ENCODE results near the gene PDZD4. TPM values are rescaled to one million over a fixed set of nuclear protein-coding genes. Genes with fewer than 3 reads are reported as not detected.

The PDZD4 gene
- total and polyA plus RNA-seq, 10 donors, result 3.7 to 21.8 (median 10.6) TPM

- TF ChIP-seq POLR2A (IDR thresholded peaks at IDR 0.05) (no peak), POLR2AphosphoS5 (IDR thresholded peaks at IDR 0.05) (no peak), CTCF (IDR thresholded peaks at IDR 0.05 in 8 of 11, conservative IDR thresholded peaks at IDR 0.05 in 3 of 11) (no peak)
- Histone ChIP-seq H3K4me1 (no peaks in the 10 kb centered on the region), H3K27me3 (replicated peaks in 1 of 7) (peaks cover 0 to 29% (median 0%) of the 10 kb centered on the region in 7 donors), H3K4me3 (no peak overlapping the region), H3K27ac (no peak overlapping the region), H3K36me3 (no peaks in the 10 kb centered on the region), H3K9me3 (no peaks in the 10 kb centered on the region)
- WGBS, 5 donors, result 84 to 96% (median 88%) methylated on average over 6 of the region's 6 CpGs
- intact Hi-C loops (cut with DNase I; ENCODE audit: low total_unique reads), result no loop called here
- DNase-seq, result no peak
Measured at GRCh38 chrX:153836921-153837320, 6.6 kb upstream of the PDZD4 start.

GRCh38 chrX:153832728-153833127, 2.4 kb upstream of the PDZD4 start:
- WGBS, 5 donors, result 79 to 100% (median 92%) methylated on average over 1 to 10 of the region's 10 CpGs
- Histone ChIP-seq H3K36me3 (no peaks in the 10 kb centered on the region), H3K4me3 (no peak overlapping the region), H3K27ac (no peak overlapping the region), H3K27me3 (replicated peaks in 1 of 7) (peaks cover 6 to 60% (median 29%) of the 10 kb centered on the region in 7 donors), H3K9me3 (peaks cover 0 to 5% (median 0%) of the 10 kb centered on the region in 8 donors), H3K4me1 (peaks cover 0 to 26% (median 11%) of the 10 kb centered on the region in 6 donors)
- intact Hi-C loops (cut with DNase I; ENCODE audit: low total_unique reads), result no loop called here
- TF ChIP-seq CTCF (IDR thresholded peaks at IDR 0.05 in 8 of 11, conservative IDR thresholded peaks at IDR 0.05 in 3 of 11) (no peak), POLR2A (IDR thresholded peaks at IDR 0.05) (no peak), POLR2AphosphoS5 (IDR thresholded peaks at IDR 0.05) (no peak)
- DNase-seq, result no peak

GRCh38 chrX:153831429-153832150, 1.2 kb upstream of the PDZD4 start:
- Histone ChIP-seq H3K4me3 (no peak overlapping the region), H3K36me3 (no peaks in the 10 kb centered on the region), H3K9me3 (peaks cover 0 to 5% (median 0%) of the 10 kb centered on the region in 8 donors), H3K27me3 (replicated peaks in 1 of 7) (peaks cover 6 to 65% (median 31%) of the 10 kb centered on the region in 7 donors), H3K27ac (no peak overlapping the region), H3K4me1 (peaks cover 0 to 26% (median 11%) of the 10 kb centered on the region in 6 donors)
- WGBS, 5 donors, result 52 to 69% (median 64%) methylated on average over 15 to 23 of the region's 23 CpGs
- intact Hi-C loops (cut with DNase I; ENCODE audit: low total_unique reads), result no loop called here
- DNase-seq, result no peak
- TF ChIP-seq POLR2A (IDR thresholded peaks at IDR 0.05) (no peak), CTCF (IDR thresholded peaks at IDR 0.05 in 8 of 11, conservative IDR thresholded peaks at IDR 0.05 in 3 of 11) (no peak), POLR2AphosphoS5 (IDR thresholded peaks at IDR 0.05) (no peak)

GRCh38 chrX:153830640-153831428, 490 bp upstream of the PDZD4 start:
- Histone ChIP-seq H3K27ac (no peak overlapping the region), H3K4me3 (peak overlapping the region in 2 of 8 donors; percentile 43 to 68), H3K9me3 (peaks cover 0 to 5% (median 0%) of the 10 kb centered on the region in 8 donors), H3K4me1 (peaks cover 0 to 26% (median 11%) of the 10 kb centered on the region in 6 donors), H3K36me3 (no peaks in the 10 kb centered on the region), H3K27me3 (replicated peaks in 1 of 7) (peaks cover 6 to 67% (median 31%) of the 10 kb centered on the region in 7 donors)
- 2 to 50% (median 17%) methylated on average over 9 to 95 of the region's 102 CpGs for WGBS, 5 donors
- intact Hi-C loops (cut with DNase I; ENCODE audit: low total_unique reads), result no loop called here
- TF ChIP-seq POLR2AphosphoS5 (IDR thresholded peaks at IDR 0.05) (no peak), POLR2A (IDR thresholded peaks at IDR 0.05) (no peak), CTCF (IDR thresholded peaks at IDR 0.05 in 8 of 11, conservative IDR thresholded peaks at IDR 0.05 in 3 of 11) (no peak)
- DNase-seq, result no peak

All from spleen (tissue), 11 donors.